ENCODE results near the gene PLGRKT. TPM values are rescaled to one million over a fixed set of nuclear protein-coding genes. Genes with fewer than 3 reads are reported as not detected.

Gene PLGRKT
- total RNA-seq, 1 donor from 2014 or later, result 44.8 TPM

Other genes starting within 250 kb of the PLGRKT start
- gene INSL4, start 206.5 kb downstream of the PLGRKT start, total RNA-seq, result 0.10 TPM in 1 of 2 replicates, not detected in the other
- gene RLN2, start 133.2 kb downstream of the PLGRKT start, total RNA-seq, result 1.1 and 1.5 TPM in 2 replicates
- gene RLN1, start 98.0 kb downstream of the PLGRKT start, total RNA-seq, result 0.70 TPM in 1 of 2 replicates, not detected in the other
- gene CD274, start 12.6 kb upstream of the PLGRKT start, total RNA-seq, result 60.4 and 61.7 TPM in 2 replicates
- 1.1 and 1.4 TPM in 2 replicates for gene PDCD1LG2, start 72.6 kb upstream of the PLGRKT start, total RNA-seq
- 20.9 and 22.3 TPM in 2 replicates for gene RIC1, start 191.2 kb upstream of the PLGRKT start, total RNA-seq

Measured in activated T-helper 1 cell treated with anti-CD3 and anti-CD28 coated beads, Interleukin-12 subunit alpha, Interleukin-12 subunit beta, Interleukin-2, Interleukin-4 antibody, amounts not matched to agents 30 ng/mL and 10 ng/mL and 1 ng/mL, durations not matched to agents 14 hours and 24 hours and 36 hours (primary cell).